Measurements from ENCODE around the gene GRIN3A. TPM values are rescaled to one million over a fixed set of nuclear protein-coding genes. Genes with fewer than 3 reads are reported as not detected.

The GRIN3A gene
- total RNA-seq, 1 donor from 2014 or later = 0.24 TPM

GRCh38 chr9:101635473-101635872 lies 103.0 kb downstream of the GRIN3A start:
- no peaks in the 10 kb centered on the region for H3K4me1 ChIP-seq
- ATAC-seq = no peak
- peaks cover under 1% of the 10 kb centered on the region for H3K9me3 ChIP-seq
- no peak overlapping the region for H3K4me3 ChIP-seq
- no peak for DNase-seq
- intact Hi-C loops (cut with DNase I) = no loop called here
- H3K27me3 ChIP-seq (ENCODE audit: low read depth) = no peaks in the 10 kb centered on the region
- H3K36me3 ChIP-seq = no peaks in the 10 kb centered on the region
- TF ChIP-seq CTCF (IDR thresholded peaks at IDR 0.05) = no peak
- H3K27ac ChIP-seq = no peak overlapping the region

- no peak for ATAC-seq
- Histone ChIP-seq H3K27ac (no peak overlapping the region), H3K4me3 (no peak overlapping the region), H3K4me1 (no peaks in the 10 kb centered on the region), H3K9me3 (no peaks in the 10 kb centered on the region), H3K27me3 (ENCODE audit: low read depth) (no peaks in the 10 kb centered on the region), H3K36me3 (no peaks in the 10 kb centered on the region)
- TF ChIP-seq CTCF (IDR thresholded peaks at IDR 0.05) = no peak
- DNase-seq = no peak
- intact Hi-C loops (cut with DNase I) = no loop called here
These were observed 103.6 kb downstream of the GRIN3A start for GRCh38 chr9:101634741-101635409.

GRCh38 chr9:101632611-101633010 lies 105.8 kb downstream of the GRIN3A start:
- ATAC-seq (no peak), DNase-seq (no peak)
- TF ChIP-seq CTCF (IDR thresholded peaks at IDR 0.05) = no peak

GRCh38 chr9:101631892-101632291 lies 106.6 kb downstream of the GRIN3A start:
- H3K36me3 ChIP-seq = no peaks in the 10 kb centered on the region
- ATAC-seq (no peak), DNase-seq (no peak)
- no peak for TF ChIP-seq CTCF (IDR thresholded peaks at IDR 0.05)
- no peaks in the 10 kb centered on the region for H3K27me3 ChIP-seq (ENCODE audit: low read depth)
- intact Hi-C loops (cut with DNase I) = no loop called here
- H3K27ac ChIP-seq = no peak overlapping the region
- H3K9me3 ChIP-seq = no peaks in the 10 kb centered on the region
- no peak overlapping the region for H3K4me3 ChIP-seq
- no peaks in the 10 kb centered on the region for H3K4me1 ChIP-seq

More at GRCh38 chr9:101632611-101633010, 105.8 kb downstream of the GRIN3A start:
- Histone ChIP-seq H3K4me1 (no peaks in the 10 kb centered on the region), H3K36me3 (no peaks in the 10 kb centered on the region), H3K27ac (no peak overlapping the region), H3K9me3 (no peaks in the 10 kb centered on the region), H3K4me3 (no peak overlapping the region), H3K27me3 (ENCODE audit: low read depth) (no peaks in the 10 kb centered on the region)
- intact Hi-C loops (cut with DNase I) = no loop called here

- DNase-seq (no peak), ATAC-seq (peak in 1 of 2 donors; percentile 52)
- Histone ChIP-seq H3K9me3 (no peaks in the 10 kb centered on the region), H3K27ac (no peak overlapping the region), H3K4me3 (no peak overlapping the region), H3K4me1 (no peaks in the 10 kb centered on the region), H3K36me3 (no peaks in the 10 kb centered on the region), H3K27me3 (ENCODE audit: low read depth) (no peaks in the 10 kb centered on the region)
- intact Hi-C loops (cut with DNase I) = no loop called here
- TF ChIP-seq CTCF (IDR thresholded peaks at IDR 0.05) = no peak
These were observed 108.8 kb downstream of the GRIN3A start for GRCh38 chr9:101629636-101630035.
